Epithelial cell of prostate (primary cell): ENCODE results near the gene NAV3.
"Not testable (repeated sequence)": the region's sequence is repeated elsewhere in the genome, so short reads cannot be mapped to it uniquely, and the experiment has no call there.

Source experiments
- DNase-seq: peaks from one replicate; pipeline ENCODE4 v3.0.0-alpha.2; 2011; ENCODE audit warnings: low read depth, low spot score
- H3K27ac ChIP-seq: fragments of 450-650 bp; 2 replicates; pipeline ENCODE4 v1.5.1; 2017; ENCODE audit warnings: mild to moderate bottlenecking

The NAV3 gene

GRCh38 chr12:78101113-78101876 is 270.6 kb downstream of the NAV3 start:
- DNase-seq = no peak

GRCh38 chr12:78101946-78102635 is 271.4 kb downstream of the NAV3 start:
- no peak for DNase-seq
- no peak overlapping the region for H3K27ac ChIP-seq

More at GRCh38 chr12:78101113-78101876, 270.6 kb downstream of the NAV3 start:
- H3K27ac ChIP-seq = no peak overlapping the region

- DNase-seq, H3K27ac ChIP-seq: not testable (repeated sequence)
Observed at GRCh38 chr12:78102801-78103200, 272.1 kb downstream of the NAV3 start.

- H3K27ac ChIP-seq = no peak overlapping the region
- DNase-seq = no peak
Observed at GRCh38 chr12:78115889-78116288, 285.2 kb downstream of the NAV3 start.

GRCh38 chr12:78118036-78118435 is 287.3 kb downstream of the NAV3 start:
- no peak for DNase-seq
- no peak overlapping the region for H3K27ac ChIP-seq

GRCh38 chr12:78118486-78118885 is 287.8 kb downstream of the NAV3 start:
- H3K27ac ChIP-seq = no peak overlapping the region
- no peak for DNase-seq

- no peak overlapping the region for H3K27ac ChIP-seq
- DNase-seq = no peak
Observed at GRCh38 chr12:78119351-78119918, 288.7 kb downstream of the NAV3 start.

- H3K27ac ChIP-seq = no peak overlapping the region
- no peak for DNase-seq
Observed at GRCh38 chr12:78120306-78120705, 289.6 kb downstream of the NAV3 start.

- no peak overlapping the region for H3K27ac ChIP-seq
- no peak for DNase-seq
Observed at GRCh38 chr12:78120866-78121560, 290.3 kb downstream of the NAV3 start.

GRCh38 chr12:78121969-78122610 is 291.4 kb downstream of the NAV3 start:
- no peak for DNase-seq
- no peak overlapping the region for H3K27ac ChIP-seq

GRCh38 chr12:78128211-78128610 is 297.5 kb downstream of the NAV3 start:
- no peak for DNase-seq

GRCh38 chr12:78143717-78144116 is 313.0 kb downstream of the NAV3 start:
- H3K27ac ChIP-seq = no peak overlapping the region
- DNase-seq = no peak

More at GRCh38 chr12:78128211-78128610, 297.5 kb downstream of the NAV3 start:
- H3K27ac ChIP-seq = no peak overlapping the region

- H3K27ac ChIP-seq = no peak overlapping the region
- DNase-seq = no peak
Observed at GRCh38 chr12:78145398-78145797, 314.7 kb downstream of the NAV3 start.

GRCh38 chr12:78146365-78146772 is 315.7 kb downstream of the NAV3 start:
- no peak overlapping the region for H3K27ac ChIP-seq
- DNase-seq = no peak

GRCh38 chr12:78149459-78149858 is 318.8 kb downstream of the NAV3 start:
- DNase-seq = no peak
- no peak overlapping the region for H3K27ac ChIP-seq

GRCh38 chr12:78155546-78155945 is 324.9 kb downstream of the NAV3 start:
- DNase-seq = peak; percentile 40
- H3K27ac ChIP-seq = no peak overlapping the region

- DNase-seq = no peak
- H3K27ac ChIP-seq = no peak overlapping the region
Observed at GRCh38 chr12:78156751-78157150, 326.1 kb downstream of the NAV3 start.

GRCh38 chr12:78157199-78157598 is 326.5 kb downstream of the NAV3 start:
- no peak overlapping the region for H3K27ac ChIP-seq
- no peak for DNase-seq

- no peak overlapping the region for H3K27ac ChIP-seq
- no peak for DNase-seq
Observed at GRCh38 chr12:78164154-78164553, 333.5 kb downstream of the NAV3 start.

- DNase-seq = no peak
- H3K27ac ChIP-seq = no peak overlapping the region
Observed at GRCh38 chr12:78167510-78167909, 336.8 kb downstream of the NAV3 start.
